Brain microvascular endothelial cell (primary cell): Measurements from ENCODE around the gene CCDC40.

Source experiments
- DNase-seq: peaks from one replicate; pipeline ENCODE4 v3.0.0-alpha.2; 2020
- H3K27ac ChIP-seq: fragments of 250-450 bp; sonication (Bioruptor Pico); 2 replicates; pipeline ENCODE4 v1.5.1; 2020; ENCODE audit warnings: mild to moderate bottlenecking, moderate library complexity
- H3K27me3 ChIP-seq: fragments of 250-450 bp; sonication (Bioruptor Pico); replicated peaks from 2 replicates; pipeline ENCODE4 v1.5.1; 2020; ENCODE audit warnings: mild to moderate bottlenecking
- H3K36me3 ChIP-seq: fragments of 250-450 bp; sonication (Bioruptor Pico); replicated peaks from 2 replicates; pipeline ENCODE4 v1.5.1; 2020; ENCODE audit warnings: mild to moderate bottlenecking
- H3K4me3 ChIP-seq: 2 replicates; pipeline ENCODE4 v1.5.1; 2011; ENCODE audit warnings: low read depth, mild to moderate bottlenecking, control low read depth, low read length, moderate library complexity
- in situ Hi-C: cut with HindIII; loops from 2 replicates; pipeline ENCODE4 v1.10.0; 2017; ENCODE audit warnings: low sequenced_read_pairs, low pct_ligation_motif_present
- TF ChIP-seq, protein P1 (sequence below): IDR thresholded peaks from 2 replicates; pipeline ENCODE4 v1.5.1; 2011; ENCODE audit warnings: low read depth, mild to moderate bottlenecking, moderate library complexity, low read length, control low read depth, inconsistent platforms; ENCODE audit errors: missing control alignments

The CCDC40 gene

DNA sequence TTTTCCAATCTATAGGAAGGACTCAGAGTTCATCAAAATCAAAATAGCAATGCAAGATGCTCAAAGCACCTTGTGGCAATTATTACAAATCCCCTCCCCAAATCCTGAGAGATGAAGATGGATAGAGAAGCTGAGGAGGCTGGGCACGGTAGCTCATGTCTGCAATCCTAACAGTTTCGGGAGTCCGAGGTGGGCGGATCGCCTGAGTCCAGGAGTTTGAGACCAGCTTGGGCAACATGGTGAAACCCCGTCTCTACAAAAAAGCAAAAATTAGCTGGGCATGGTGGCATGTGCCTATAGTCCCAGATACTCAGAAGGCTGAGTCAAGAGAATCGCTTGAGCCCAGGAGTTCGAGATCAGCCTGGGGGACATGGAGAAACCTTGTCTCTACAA lies 9.4 kb upstream of the CCDC40 start:
- DNase-seq = no peak
- in situ Hi-C loops = no loop called here
- Histone ChIP-seq H3K27me3 (no peaks in the 10 kb centered on the region), H3K27ac (no peak overlapping the region), H3K36me3 (peaks cover 2% of the 10 kb centered on the region), H3K4me3 (no peak overlapping the region)
- TF ChIP-seq, protein P1, sequence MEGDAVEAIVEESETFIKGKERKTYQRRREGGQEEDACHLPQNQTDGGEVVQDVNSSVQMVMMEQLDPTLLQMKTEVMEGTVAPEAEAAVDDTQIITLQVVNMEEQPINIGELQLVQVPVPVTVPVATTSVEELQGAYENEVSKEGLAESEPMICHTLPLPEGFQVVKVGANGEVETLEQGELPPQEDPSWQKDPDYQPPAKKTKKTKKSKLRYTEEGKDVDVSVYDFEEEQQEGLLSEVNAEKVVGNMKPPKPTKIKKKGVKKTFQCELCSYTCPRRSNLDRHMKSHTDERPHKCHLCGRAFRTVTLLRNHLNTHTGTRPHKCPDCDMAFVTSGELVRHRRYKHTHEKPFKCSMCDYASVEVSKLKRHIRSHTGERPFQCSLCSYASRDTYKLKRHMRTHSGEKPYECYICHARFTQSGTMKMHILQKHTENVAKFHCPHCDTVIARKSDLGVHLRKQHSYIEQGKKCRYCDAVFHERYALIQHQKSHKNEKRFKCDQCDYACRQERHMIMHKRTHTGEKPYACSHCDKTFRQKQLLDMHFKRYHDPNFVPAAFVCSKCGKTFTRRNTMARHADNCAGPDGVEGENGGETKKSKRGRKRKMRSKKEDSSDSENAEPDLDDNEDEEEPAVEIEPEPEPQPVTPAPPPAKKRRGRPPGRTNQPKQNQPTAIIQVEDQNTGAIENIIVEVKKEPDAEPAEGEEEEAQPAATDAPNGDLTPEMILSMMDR = no peak

DNA sequence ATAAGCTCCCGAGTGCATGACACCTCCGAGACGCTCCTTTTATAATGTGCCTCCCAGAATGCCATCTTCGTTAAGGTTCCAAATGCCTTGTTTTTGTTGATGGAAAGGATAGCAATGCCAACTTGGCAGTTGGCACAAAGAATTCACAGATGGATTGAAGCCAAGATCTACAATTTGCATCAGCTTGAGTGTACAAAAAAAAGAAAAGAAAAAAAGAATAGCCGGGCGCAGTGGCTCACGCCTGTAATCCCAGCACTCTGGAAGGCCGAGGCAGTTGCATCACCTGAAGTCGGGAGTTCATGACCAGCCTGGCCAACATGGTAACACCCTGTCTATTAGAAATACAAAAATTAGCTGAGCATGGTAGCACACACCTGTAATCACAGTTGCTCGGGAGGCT lies 8.4 kb upstream of the CCDC40 start:
- Histone ChIP-seq H3K36me3 (peaks cover 2% of the 10 kb centered on the region), H3K27ac (no peak overlapping the region), H3K4me3 (no peak overlapping the region), H3K27me3 (no peaks in the 10 kb centered on the region)
- in situ Hi-C loops = no loop called here
- TF ChIP-seq, protein P1 = no peak
- DNase-seq = no peak

DNA sequence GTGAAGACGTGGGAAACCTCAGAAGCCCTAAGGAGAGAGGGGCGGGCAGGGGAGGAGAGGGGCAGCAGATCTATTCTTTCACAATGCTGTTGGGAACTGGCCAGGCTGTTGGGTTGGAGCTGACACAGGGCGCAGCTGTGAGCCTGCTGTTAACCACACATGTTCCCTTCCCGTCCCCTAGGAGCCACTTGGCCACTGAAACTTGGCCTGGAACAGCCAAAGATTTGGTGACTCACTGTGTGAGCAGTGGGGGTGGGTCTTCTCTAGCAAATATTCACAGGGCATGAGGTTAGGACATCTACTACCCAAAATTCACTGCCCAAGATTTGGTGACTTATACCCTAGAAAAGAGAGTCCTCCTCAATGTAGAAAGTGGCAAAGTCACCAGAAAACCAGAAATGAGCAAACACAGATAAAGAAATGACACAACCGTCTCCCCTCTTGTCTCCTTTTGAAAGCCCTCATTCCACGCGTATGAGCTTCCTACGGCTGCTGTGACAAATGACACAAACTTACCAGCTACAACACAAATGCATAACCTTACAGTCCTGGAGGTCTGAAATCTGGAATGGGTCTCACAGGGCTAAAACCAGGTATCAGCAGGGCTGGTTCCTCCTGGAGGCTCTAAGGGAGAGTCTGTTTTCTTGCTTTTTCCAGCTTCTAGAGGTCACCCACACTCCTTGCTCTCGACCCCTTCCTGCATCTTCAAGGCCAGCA lies 7.0 kb upstream of the CCDC40 start:
- Histone ChIP-seq H3K27me3 (no peaks in the 10 kb centered on the region), H3K27ac (no peak overlapping the region), H3K36me3 (peaks cover 2% of the 10 kb centered on the region), H3K4me3 (no peak overlapping the region)
- peak; percentile 47 for DNase-seq
- in situ Hi-C loops = no loop called here
- TF ChIP-seq, protein P1 = peak; percentile 13

DNA sequence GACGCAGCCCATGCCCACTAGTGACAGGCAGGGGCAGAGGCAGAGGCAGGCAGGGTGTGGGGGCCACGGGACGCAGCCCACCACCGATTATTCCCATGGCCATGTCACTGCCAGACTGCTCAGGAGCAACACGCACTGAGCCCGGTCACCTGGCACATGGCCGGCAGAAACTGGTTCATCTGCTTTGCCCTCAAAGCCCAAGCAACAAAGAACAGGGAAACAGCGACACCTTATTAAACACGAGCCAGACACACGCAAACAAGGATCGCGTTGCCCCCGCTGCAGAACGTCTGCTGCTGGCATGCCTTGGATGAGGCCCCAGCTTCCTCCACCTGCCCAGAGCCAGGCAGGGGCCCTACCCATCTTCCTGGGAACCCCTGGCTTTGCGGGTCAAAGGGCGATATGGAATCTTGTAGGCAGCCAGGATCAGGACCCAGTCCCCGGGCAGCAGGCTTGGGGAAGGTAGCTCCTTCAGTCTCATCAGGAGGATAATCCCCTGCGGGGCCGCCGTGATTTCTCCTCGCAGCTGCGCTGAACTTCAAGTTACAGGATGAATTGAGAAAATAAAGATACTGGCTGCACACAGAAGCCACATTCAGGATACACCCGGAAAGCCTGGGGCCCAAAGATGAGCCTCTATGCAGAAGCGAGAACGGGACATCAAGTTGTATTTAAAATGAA lies 5.6 kb upstream of the CCDC40 start:
- H3K27me3 ChIP-seq = no peaks in the 10 kb centered on the region
- TF ChIP-seq, protein P1 = no peak
- in situ Hi-C loops = no loop called here
- DNase-seq = no peak
- no peak overlapping the region for H3K27ac ChIP-seq
- peaks cover 2% of the 10 kb centered on the region for H3K36me3 ChIP-seq
- no peak overlapping the region for H3K4me3 ChIP-seq

DNA sequence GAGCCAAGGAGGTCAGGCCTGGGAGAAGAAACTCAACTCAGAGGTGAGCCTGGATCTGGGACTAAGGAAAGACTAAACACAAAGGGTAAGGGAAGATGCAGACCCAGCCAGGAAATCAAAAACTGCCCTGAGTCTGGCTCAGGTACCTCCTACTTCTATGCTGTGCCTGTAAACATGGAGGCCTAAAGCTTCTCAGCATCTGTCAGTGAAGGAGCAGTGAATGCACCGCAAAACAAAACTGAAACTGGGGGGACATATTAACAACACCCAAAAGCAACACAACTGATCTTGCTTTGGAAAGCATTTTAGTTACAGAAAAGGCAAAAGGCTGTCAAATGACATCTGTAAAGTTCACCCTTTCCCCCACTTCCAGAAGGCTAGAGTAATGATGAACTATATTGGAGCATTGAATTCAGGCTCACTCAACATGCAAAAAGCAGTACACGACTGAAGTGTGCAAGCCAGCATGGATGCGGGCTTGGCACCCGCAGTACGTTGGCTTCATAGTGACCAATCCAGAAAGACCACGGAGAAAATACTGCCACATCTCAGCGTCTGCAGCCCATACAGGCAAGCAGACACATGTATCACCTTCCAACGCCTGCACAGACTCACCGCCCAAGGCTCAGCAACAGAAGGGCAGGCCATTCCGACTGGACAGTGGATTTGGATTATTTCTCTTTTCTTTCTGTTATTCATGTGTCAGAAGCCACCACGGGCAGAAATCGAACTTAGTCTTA lies 4.6 kb upstream of the CCDC40 start:
- H3K4me3 ChIP-seq = no peak overlapping the region
- in situ Hi-C loops = no loop called here
- peaks cover 2% of the 10 kb centered on the region for H3K36me3 ChIP-seq
- H3K27me3 ChIP-seq = no peaks in the 10 kb centered on the region
- no peak for DNase-seq
- TF ChIP-seq, protein P1 = no peak
- H3K27ac ChIP-seq = no peak overlapping the region
